T follicular helper cell (primary cell): ENCODE results near the gene SFMBT2.
A peak's percentile ranks its signal among the peaks of the same experiment; 100 is the strongest.

Source experiments
- DNase-seq: peaks from one replicate; pipeline ENCODE4 v3.0.0-alpha.2; 2020; ENCODE audit warnings: low read depth

The SFMBT2 gene

GRCh38 chr10:7136016-7136415 lies 274.8 kb downstream of the SFMBT2 start:
- DNase-seq: no peak

GRCh38 chr10:7135188-7135587 lies 275.6 kb downstream of the SFMBT2 start:
- no peak for DNase-seq

GRCh38 chr10:7134448-7134847 lies 276.4 kb downstream of the SFMBT2 start:
- no peak for DNase-seq

- no peak for DNase-seq
These were observed 276.9 kb downstream of the SFMBT2 start for GRCh38 chr10:7133958-7134357.

GRCh38 chr10:7133278-7133677 lies 277.6 kb downstream of the SFMBT2 start:
- DNase-seq: no peak

- no peak for DNase-seq
These were observed 280.5 kb downstream of the SFMBT2 start for GRCh38 chr10:7130191-7130911.

GRCh38 chr10:7123774-7124173 lies 287.1 kb downstream of the SFMBT2 start:
- DNase-seq: no peak

- no peak for DNase-seq
These were observed 288.3 kb downstream of the SFMBT2 start for GRCh38 chr10:7122561-7122960.

- peak; percentile 48 for DNase-seq
These were observed 289.6 kb downstream of the SFMBT2 start for GRCh38 chr10:7121154-7121797.

GRCh38 chr10:7119325-7120015 lies 291.4 kb downstream of the SFMBT2 start:
- DNase-seq: no peak

- no peak for DNase-seq
These were observed 292.8 kb downstream of the SFMBT2 start for GRCh38 chr10:7117806-7118674.

- no peak for DNase-seq
These were observed 293.5 kb downstream of the SFMBT2 start for GRCh38 chr10:7117177-7117799.

GRCh38 chr10:7111561-7111960 lies 299.3 kb downstream of the SFMBT2 start:
- no peak for DNase-seq

- DNase-seq: no peak
These were observed 299.7 kb downstream of the SFMBT2 start for GRCh38 chr10:7111089-7111488.
